ENCODE results near the gene ATP2B1. TPM values are rescaled to one million over a fixed set of nuclear protein-coding genes. Genes with fewer than 3 reads are reported as not detected.

The ATP2B1 gene
- total RNA-seq, 1 experiment from 2014 or later: 221 TPM

DNA sequence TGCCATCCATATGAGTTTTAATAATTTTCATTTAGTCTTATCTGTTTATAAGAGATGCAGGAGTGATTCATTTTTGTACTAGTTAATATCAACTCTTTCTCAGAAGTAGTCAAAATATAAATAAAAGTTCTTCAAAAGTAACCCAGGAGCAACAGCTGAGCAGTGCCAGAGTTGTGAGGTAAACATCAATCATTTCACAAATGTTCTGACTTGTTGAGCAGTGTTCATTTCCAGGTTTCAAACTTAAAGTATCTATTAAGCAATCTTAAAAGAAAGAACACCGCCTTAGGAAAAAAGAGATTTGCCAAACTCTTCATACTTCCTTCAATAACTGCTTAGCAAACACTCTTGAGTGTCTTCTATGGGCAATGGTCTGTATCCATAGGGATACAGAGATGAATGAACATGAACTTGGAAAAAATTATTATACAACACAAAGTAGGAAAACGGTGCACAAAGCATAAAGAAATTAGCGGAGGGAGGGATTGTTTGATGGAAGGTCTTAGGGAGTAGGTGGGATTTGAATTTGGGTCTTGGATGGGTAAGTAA lies 140.9 kb downstream of the ATP2B1 start:
- Mint-ChIP-seq H3K27ac (ENCODE audit: low read depth, unreplicated experiment) (peak overlapping the region; percentile 80), H3K27me3 (ENCODE audit: insufficient read depth, unreplicated experiment) (no peaks in the 10 kb centered on the region), H3K4me1 (ENCODE audit: insufficient read depth, unreplicated experiment) (peaks cover 61% of the 10 kb centered on the region), H3K9me3 (ENCODE audit: unreplicated experiment) (no peaks in the 10 kb centered on the region), H3K36me3 (ENCODE audit: insufficient read depth, unreplicated experiment) (peaks cover 6% of the 10 kb centered on the region), H3K4me3 (ENCODE audit: unreplicated experiment) (peak overlapping the region; percentile 20)
- no TSS peak for BruUV-seq (replicated peaks)
- DNase-seq (ENCODE audit: unreplicated experiment): peak; percentile 65
- ChIA-PET POLR2A (interaction anchor here (0.7 to 2.1 kb wide), 7 partner anchors 10 to 141 kb away, joined by 3 to 16 read pairs (median 3); partner anchors contain the start of genes ATP2B1 and GALNT4), CTCF (interaction anchor here (1.3 kb wide), 1 partner anchor 24 kb away, joined by 5 read pairs; no protein-coding TSS in a partner anchor)
- TF ChIP-seq, protein P1, sequence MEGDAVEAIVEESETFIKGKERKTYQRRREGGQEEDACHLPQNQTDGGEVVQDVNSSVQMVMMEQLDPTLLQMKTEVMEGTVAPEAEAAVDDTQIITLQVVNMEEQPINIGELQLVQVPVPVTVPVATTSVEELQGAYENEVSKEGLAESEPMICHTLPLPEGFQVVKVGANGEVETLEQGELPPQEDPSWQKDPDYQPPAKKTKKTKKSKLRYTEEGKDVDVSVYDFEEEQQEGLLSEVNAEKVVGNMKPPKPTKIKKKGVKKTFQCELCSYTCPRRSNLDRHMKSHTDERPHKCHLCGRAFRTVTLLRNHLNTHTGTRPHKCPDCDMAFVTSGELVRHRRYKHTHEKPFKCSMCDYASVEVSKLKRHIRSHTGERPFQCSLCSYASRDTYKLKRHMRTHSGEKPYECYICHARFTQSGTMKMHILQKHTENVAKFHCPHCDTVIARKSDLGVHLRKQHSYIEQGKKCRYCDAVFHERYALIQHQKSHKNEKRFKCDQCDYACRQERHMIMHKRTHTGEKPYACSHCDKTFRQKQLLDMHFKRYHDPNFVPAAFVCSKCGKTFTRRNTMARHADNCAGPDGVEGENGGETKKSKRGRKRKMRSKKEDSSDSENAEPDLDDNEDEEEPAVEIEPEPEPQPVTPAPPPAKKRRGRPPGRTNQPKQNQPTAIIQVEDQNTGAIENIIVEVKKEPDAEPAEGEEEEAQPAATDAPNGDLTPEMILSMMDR (IDR thresholded peaks at IDR 0.05; ENCODE audit: unreplicated experiment): no peak
- intact Hi-C loops (cut with micrococcal nuclease): no loop called here

DNA sequence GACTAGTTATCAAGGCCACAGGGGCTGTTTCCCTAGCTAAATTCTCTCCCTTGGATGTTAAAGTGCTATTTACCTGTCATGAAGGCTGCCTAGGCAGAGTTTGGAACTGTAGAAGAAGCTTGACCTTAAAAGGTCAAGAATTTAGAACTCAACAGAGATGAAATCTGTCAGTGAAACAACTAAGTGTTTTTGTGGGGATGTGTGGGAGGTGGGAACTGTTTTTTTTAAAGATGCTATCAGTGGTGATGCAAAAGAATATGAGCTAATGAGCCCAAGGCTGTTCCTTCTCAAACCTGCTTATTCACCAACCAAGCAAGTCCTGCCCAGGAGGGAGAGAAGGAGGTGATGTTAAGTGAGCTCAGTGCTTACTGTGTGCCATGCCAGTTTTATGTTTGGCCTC lies 142.0 kb downstream of the ATP2B1 start:
- Mint-ChIP-seq H3K4me3 (ENCODE audit: unreplicated experiment) (peak overlapping the region; percentile 2), H3K4me1 (ENCODE audit: insufficient read depth, unreplicated experiment) (peaks cover 51% of the 10 kb centered on the region), H3K27ac (ENCODE audit: low read depth, unreplicated experiment) (peak overlapping the region; percentile 80), H3K36me3 (ENCODE audit: insufficient read depth, unreplicated experiment) (peaks cover 6% of the 10 kb centered on the region), H3K9me3 (ENCODE audit: unreplicated experiment) (no peaks in the 10 kb centered on the region), H3K27me3 (ENCODE audit: insufficient read depth, unreplicated experiment) (no peaks in the 10 kb centered on the region)
- ChIA-PET POLR2A (interaction anchor here (0.7 to 2.2 kb wide), 10 partner anchors 9 to 202 kb away, joined by 3 to 16 read pairs (median 4); partner anchors contain the start of gene ATP2B1), CTCF (interaction anchor here (0.6 to 1.5 kb wide), 7 partner anchors 9 to 484 kb away, joined by 3 to 7 read pairs (median 3); no protein-coding TSS in a partner anchor)
- TF ChIP-seq, protein P1 (IDR thresholded peaks at IDR 0.05; ENCODE audit: unreplicated experiment): no peak
- DNase-seq (ENCODE audit: unreplicated experiment): peak; percentile 67
- intact Hi-C loops (cut with micrococcal nuclease): no loop called here
- BruUV-seq (replicated peaks): no TSS peak

DNA sequence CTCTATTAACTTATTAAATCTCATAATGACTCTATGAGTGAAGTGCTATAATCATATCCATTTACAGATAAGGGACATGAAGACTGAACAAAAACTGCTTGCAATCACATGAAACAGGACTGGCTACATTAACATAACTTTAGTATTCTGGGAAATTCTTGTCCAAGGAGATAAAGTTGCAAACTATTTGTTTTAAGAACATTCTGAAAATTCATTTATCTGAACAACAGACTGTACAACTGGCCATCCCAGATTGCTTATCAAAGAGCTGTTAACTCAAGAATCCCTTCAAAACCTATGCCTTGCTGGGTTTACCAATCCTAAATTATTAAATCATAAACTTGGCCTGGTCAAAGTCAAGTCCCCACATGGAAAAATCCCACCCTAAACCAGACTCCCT lies 143.6 kb downstream of the ATP2B1 start:
- H3K27ac Mint-ChIP-seq (ENCODE audit: low read depth, unreplicated experiment): no peak overlapping the region
- BruUV-seq (replicated peaks): no TSS peak
- no peak for DNase-seq (ENCODE audit: unreplicated experiment)
- TF ChIP-seq, protein P1 (IDR thresholded peaks at IDR 0.05; ENCODE audit: unreplicated experiment): no peak
- H3K27me3 Mint-ChIP-seq (ENCODE audit: insufficient read depth, unreplicated experiment): no peaks in the 10 kb centered on the region
- intact Hi-C loops (cut with micrococcal nuclease): no loop called here
- peaks cover 3% of the 10 kb centered on the region for H3K36me3 Mint-ChIP-seq (ENCODE audit: insufficient read depth, unreplicated experiment)
- peaks cover 39% of the 10 kb centered on the region for H3K4me1 Mint-ChIP-seq (ENCODE audit: insufficient read depth, unreplicated experiment)
- CTCF ChIA-PET: interaction anchor here (0.6 to 1.5 kb wide), 2 partner anchors 25 to 541 kb away, joined by 4 to 7 read pairs; no protein-coding TSS in a partner anchor
- no peak overlapping the region for H3K4me3 Mint-ChIP-seq (ENCODE audit: unreplicated experiment)
- POLR2A ChIA-PET: interaction anchor here (0.6 to 2.2 kb wide), 3 partner anchors 15 to 192 kb away, joined by 3 to 15 read pairs (median 6); partner anchors contain the start of gene ATP2B1
- H3K9me3 Mint-ChIP-seq (ENCODE audit: unreplicated experiment): no peaks in the 10 kb centered on the region

DNA sequence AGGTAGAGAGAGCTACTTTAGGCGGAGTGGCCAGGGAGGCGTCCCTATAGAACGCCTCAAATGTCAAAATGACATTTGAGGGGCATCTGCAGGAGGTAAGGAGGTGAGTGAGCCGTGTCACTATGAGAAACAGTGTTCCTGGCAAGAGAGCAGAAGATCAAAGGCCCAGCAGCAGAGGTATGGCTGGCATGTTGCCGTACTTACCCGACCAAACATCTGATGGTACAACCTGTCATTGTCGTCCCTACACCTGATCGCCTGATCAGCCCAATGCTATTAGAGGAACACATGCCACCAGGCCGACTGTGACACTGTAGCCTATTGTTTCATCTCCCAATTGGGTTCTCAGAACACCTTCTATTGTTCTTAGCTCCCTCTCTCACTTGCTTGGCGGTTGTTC lies 148.9 kb downstream of the ATP2B1 start:
- H3K36me3 Mint-ChIP-seq (ENCODE audit: insufficient read depth, unreplicated experiment): no peaks in the 10 kb centered on the region
- H3K4me1 Mint-ChIP-seq (ENCODE audit: insufficient read depth, unreplicated experiment): no peaks in the 10 kb centered on the region
- BruUV-seq (replicated peaks): no TSS peak
- H3K27ac Mint-ChIP-seq (ENCODE audit: low read depth, unreplicated experiment): no peak overlapping the region
- H3K9me3 Mint-ChIP-seq (ENCODE audit: unreplicated experiment): no peaks in the 10 kb centered on the region
- POLR2A ChIA-PET: interaction anchor here (0.5 kb wide), 1 partner anchor 982 kb away, joined by 3 read pairs; no protein-coding TSS in a partner anchor
- no peak for DNase-seq (ENCODE audit: unreplicated experiment)
- no peaks in the 10 kb centered on the region for H3K27me3 Mint-ChIP-seq (ENCODE audit: insufficient read depth, unreplicated experiment)
- H3K4me3 Mint-ChIP-seq (ENCODE audit: unreplicated experiment): no peak overlapping the region
- CTCF ChIA-PET: interaction anchor here (0.5 to 1.3 kb wide), 3 partner anchors 16 to 810 kb away, joined by 3 to 4 read pairs (median 3); no protein-coding TSS in a partner anchor
- TF ChIP-seq, protein P1 (IDR thresholded peaks at IDR 0.05; ENCODE audit: unreplicated experiment): no peak
- intact Hi-C loops (cut with micrococcal nuclease): no loop called here
